GM03348 (cell line): ENCODE measurements around the gene TYW3.

ENCODE experiments used
- DNase-seq: peaks from one replicate; pipeline ENCODE4 v3.0.0; 2012; ENCODE audit warnings: low spot score

Gene TYW3

DNA sequence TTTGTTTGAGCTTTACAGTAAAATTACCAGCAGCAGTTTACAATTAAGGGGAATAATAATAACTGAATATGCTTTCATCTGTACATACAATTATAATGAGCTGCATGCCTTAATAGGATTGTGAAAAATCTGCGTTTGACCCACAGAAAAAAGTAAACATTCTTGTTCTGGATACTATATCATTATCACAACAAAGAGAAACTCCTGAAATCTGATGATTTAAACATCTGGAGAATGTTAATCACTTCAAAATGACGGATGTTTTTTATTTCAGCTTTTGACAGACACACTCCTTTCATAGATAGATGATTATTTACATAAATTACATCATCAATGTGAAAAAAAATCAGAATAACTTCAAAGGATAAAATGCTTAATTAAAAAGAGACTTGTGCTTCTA lies 58.5 kb downstream of the TYW3 start:
- no peak for DNase-seq

DNA sequence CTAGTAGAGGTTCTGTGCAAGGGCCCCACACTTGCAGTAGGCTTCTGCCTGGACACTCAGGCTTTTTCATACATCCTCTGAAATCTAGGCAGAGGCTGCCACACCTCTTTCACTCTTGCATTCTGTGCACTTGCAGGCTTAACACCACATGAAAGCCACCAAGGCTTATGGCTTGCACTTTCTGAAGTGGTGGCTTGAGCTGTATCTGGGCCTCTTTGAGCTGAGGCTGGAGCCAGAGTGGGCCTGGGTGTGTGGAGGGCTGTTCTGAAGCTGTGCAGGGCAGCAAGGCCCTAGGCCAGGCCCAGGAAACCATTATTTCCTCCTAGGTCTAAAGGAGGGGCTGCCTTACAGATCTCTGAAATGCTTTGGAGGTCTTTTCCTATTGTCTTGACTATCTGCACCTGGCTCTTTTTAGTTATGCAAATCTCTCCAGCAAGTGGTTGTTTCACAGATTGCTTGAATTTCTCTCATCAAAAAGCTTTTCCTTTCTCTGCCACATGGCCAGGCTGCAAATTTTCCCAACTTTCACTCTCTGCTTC lies 66.2 kb downstream of the TYW3 start:
- no peak for DNase-seq

DNA sequence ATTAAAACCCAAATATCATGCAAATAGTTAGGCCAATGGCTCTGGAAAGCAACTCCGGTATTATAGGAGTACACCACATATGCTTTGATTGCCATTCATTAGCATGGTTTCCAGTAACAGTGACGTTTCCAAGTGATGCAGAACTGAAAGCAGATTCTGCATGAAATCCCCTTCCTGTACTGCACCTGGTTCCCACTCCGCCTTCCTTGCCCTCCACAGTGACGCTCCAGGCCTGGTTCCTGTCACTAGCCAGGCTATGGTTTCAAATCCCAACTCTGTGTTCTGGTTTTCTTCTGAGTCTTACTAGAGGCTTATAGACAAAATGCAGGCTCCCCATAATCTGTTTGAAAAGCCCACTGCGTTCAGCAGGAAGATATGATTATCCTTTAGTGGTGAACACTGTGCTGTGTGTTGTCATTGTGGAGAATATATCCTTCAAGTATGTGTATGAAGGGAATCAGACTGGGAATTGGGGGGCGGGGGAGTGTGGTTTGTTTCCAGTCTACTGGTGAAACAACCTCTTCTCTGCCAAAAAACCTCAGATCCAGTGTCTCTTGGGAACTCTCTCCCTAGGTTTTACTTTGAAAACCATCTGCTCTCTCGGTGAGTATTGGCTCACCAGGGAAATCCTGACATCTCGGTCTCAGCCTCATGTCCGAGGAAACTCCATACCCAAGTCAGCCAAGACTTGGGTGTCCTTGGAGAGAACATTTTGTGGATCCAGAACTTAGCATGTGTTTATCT lies 78.7 kb downstream of the TYW3 start:
- DNase-seq: no peak

DNA sequence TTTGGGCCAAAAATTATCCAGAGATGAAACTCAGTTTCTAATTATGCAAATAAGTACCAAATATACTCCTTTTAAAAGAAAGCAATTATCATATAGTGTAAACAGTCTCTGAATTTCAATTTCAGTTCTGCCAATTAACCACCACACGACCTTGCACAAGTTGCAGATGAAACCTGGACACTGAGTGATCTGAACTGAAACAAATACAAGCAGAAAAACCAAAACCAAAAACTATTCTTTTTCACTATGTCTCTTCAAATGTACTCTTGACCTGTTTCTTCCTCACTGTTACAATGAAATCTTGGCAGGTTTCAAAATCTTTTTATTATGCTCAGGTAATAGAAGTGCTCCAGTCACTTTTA lies 79.2 kb downstream of the TYW3 start:
- DNase-seq: no peak
